ENCODE results near the gene AIFM2.

AIFM2 gene

GRCh38 chr10:70122742-70123141 lies 9.9 kb downstream of the AIFM2 start:
- H3K79me2 ChIP-seq (ENCODE audit: insufficient read depth, low read length), result no peaks in the 10 kb centered on the region
- ATAC-seq (ENCODE audit: insufficient read depth, low read depth) (no peak), DNase-seq (no peak)
- H3K4me2 ChIP-seq (ENCODE audit: insufficient read depth, low read length), result no peak overlapping the region
- no peak overlapping the region for H2AFZ ChIP-seq (ENCODE audit: low read depth, low read length)
- TF ChIP-seq EZH2 (IDR thresholded peaks at IDR 0.05; ENCODE audit: borderline replicate concordance, low read depth, low read length, severe bottlenecking) (no peak), CTCF (IDR thresholded peaks at IDR 0.05; ENCODE audit: borderline replicate concordance, extremely low read depth, low read length, poor library complexity, severe bottlenecking) (no peak)
- no peaks in the 10 kb centered on the region for H3K27me3 ChIP-seq (ENCODE audit: insufficient read depth, low read length, poor library complexity)
- H4K20me1 ChIP-seq (ENCODE audit: insufficient read depth, low read length), result no peaks in the 10 kb centered on the region
- no peak overlapping the region for H3K4me3 ChIP-seq (ENCODE audit: low read depth in 1 of 2, low read length in 2 of 2)
- no peak overlapping the region for H3K9ac ChIP-seq (ENCODE audit: low read depth, low read length)
- H3K27ac ChIP-seq (ENCODE audit: low read length), result no peak overlapping the region
- no peaks in the 10 kb centered on the region for H3K4me1 ChIP-seq (ENCODE audit: insufficient read depth, low read length)
- no peaks in the 10 kb centered on the region for H3K9me3 ChIP-seq (ENCODE audit: insufficient read depth, low read length, severe bottlenecking)
- H3K36me3 ChIP-seq (ENCODE audit: insufficient read depth, low read length), result no peaks in the 10 kb centered on the region

- H4K20me1 ChIP-seq (ENCODE audit: insufficient read depth, low read length), result no peaks in the 10 kb centered on the region
- TF ChIP-seq EZH2 (IDR thresholded peaks at IDR 0.05; ENCODE audit: borderline replicate concordance, low read depth, low read length, severe bottlenecking) (no peak), CTCF (IDR thresholded peaks at IDR 0.05; ENCODE audit: borderline replicate concordance, extremely low read depth, low read length, poor library complexity, severe bottlenecking) (no peak)
- no peaks in the 10 kb centered on the region for H3K9me3 ChIP-seq (ENCODE audit: insufficient read depth, low read length, severe bottlenecking)
- no peak overlapping the region for H3K4me3 ChIP-seq (ENCODE audit: low read depth in 1 of 2, low read length in 2 of 2)
- DNase-seq, result no peak
- no peaks in the 10 kb centered on the region for H3K4me1 ChIP-seq (ENCODE audit: insufficient read depth, low read length)
- ATAC-seq (ENCODE audit: insufficient read depth, low read depth), result no peak
- no peaks in the 10 kb centered on the region for H3K27me3 ChIP-seq (ENCODE audit: insufficient read depth, low read length, poor library complexity)
- H2AFZ ChIP-seq (ENCODE audit: low read depth, low read length), result no peak overlapping the region
- H3K36me3 ChIP-seq (ENCODE audit: insufficient read depth, low read length), result no peaks in the 10 kb centered on the region
- no peak overlapping the region for H3K27ac ChIP-seq (ENCODE audit: low read length)
- no peak overlapping the region for H3K9ac ChIP-seq (ENCODE audit: low read depth, low read length)
- H3K79me2 ChIP-seq (ENCODE audit: insufficient read depth, low read length), result no peaks in the 10 kb centered on the region
- no peak overlapping the region for H3K4me2 ChIP-seq (ENCODE audit: insufficient read depth, low read length)
Measured at GRCh38 chr10:70121281-70121949, 11.2 kb downstream of the AIFM2 start.

GRCh38 chr10:70120417-70120816 lies 12.2 kb downstream of the AIFM2 start:
- Histone ChIP-seq H3K27ac (ENCODE audit: low read length) (no peak overlapping the region), H3K9me3 (ENCODE audit: insufficient read depth, low read length, severe bottlenecking) (no peaks in the 10 kb centered on the region), H3K79me2 (ENCODE audit: insufficient read depth, low read length) (no peaks in the 10 kb centered on the region), H3K4me2 (ENCODE audit: insufficient read depth, low read length) (no peak overlapping the region), H3K4me3 (ENCODE audit: low read depth in 1 of 2, low read length in 2 of 2) (no peak overlapping the region), H3K36me3 (ENCODE audit: insufficient read depth, low read length) (no peaks in the 10 kb centered on the region), H3K27me3 (ENCODE audit: insufficient read depth, low read length, poor library complexity) (no peaks in the 10 kb centered on the region), H4K20me1 (ENCODE audit: insufficient read depth, low read length) (no peaks in the 10 kb centered on the region), H2AFZ (ENCODE audit: low read depth, low read length) (no peak overlapping the region), H3K4me1 (ENCODE audit: insufficient read depth, low read length) (no peaks in the 10 kb centered on the region), H3K9ac (ENCODE audit: low read depth, low read length) (no peak overlapping the region)
- ATAC-seq (ENCODE audit: insufficient read depth, low read depth) (no peak), DNase-seq (no peak)
- TF ChIP-seq EZH2 (IDR thresholded peaks at IDR 0.05; ENCODE audit: borderline replicate concordance, low read depth, low read length, severe bottlenecking) (no peak), CTCF (IDR thresholded peaks at IDR 0.05; ENCODE audit: borderline replicate concordance, extremely low read depth, low read length, poor library complexity, severe bottlenecking) (no peak)

All from DND-41 (cell line).